Measurements from ENCODE around the gene MNS1. TPM values are rescaled to one million over a fixed set of nuclear protein-coding genes. Genes with fewer than 3 reads are reported as not detected.
A peak's percentile ranks its signal among the peaks of the same experiment; 100 is the strongest.
"Not testable (repeated sequence)": the region's sequence is repeated elsewhere in the genome, so short reads cannot be mapped to it uniquely, and the experiment has no call there.

Gene MNS1
- 0.77 TPM for total RNA-seq
- long read RNA-seq: 0 reads

GRCh38 chr15:56464893-56465520 lies at the start of gene MNS1:
MNS1 (minus strand) TSS chr15:56465137; CDS start chr15:56464972, 165 bp downstream.
- peak; percentile 93 for DNase-seq (ENCODE audit: low spot score)

GRCh38 chr15:56496635-56497034 lies 31.7 kb upstream of the MNS1 start:
- no peak for DNase-seq (ENCODE audit: low spot score)

- no peak for DNase-seq (ENCODE audit: low spot score)
These were observed 30.6 kb upstream of the MNS1 start for GRCh38 chr15:56495533-56495932.

- no peak for DNase-seq (ENCODE audit: low spot score)
These were observed 30.1 kb upstream of the MNS1 start for GRCh38 chr15:56495053-56495452.

- DNase-seq (ENCODE audit: low spot score): no peak
These were observed 28.0 kb upstream of the MNS1 start for GRCh38 chr15:56492791-56493555.

- DNase-seq (ENCODE audit: low spot score): no peak
These were observed 27.3 kb upstream of the MNS1 start for GRCh38 chr15:56492236-56492635.

GRCh38 chr15:56491110-56491722 lies 26.3 kb upstream of the MNS1 start:
- DNase-seq (ENCODE audit: low spot score): no peak

GRCh38 chr15:56490461-56490860 lies 25.5 kb upstream of the MNS1 start:
- DNase-seq (ENCODE audit: low spot score): no peak

GRCh38 chr15:56486206-56486605 lies 21.3 kb upstream of the MNS1 start:
- DNase-seq (ENCODE audit: low spot score): not testable (repeated sequence)

- not testable (repeated sequence) for DNase-seq (ENCODE audit: low spot score)
These were observed 20.5 kb upstream of the MNS1 start for GRCh38 chr15:56485426-56485825.

- DNase-seq (ENCODE audit: low spot score): no peak
These were observed 19.4 kb upstream of the MNS1 start for GRCh38 chr15:56484287-56484686.

- no peak for DNase-seq (ENCODE audit: low spot score)
These were observed 10.4 kb upstream of the MNS1 start for GRCh38 chr15:56475351-56475750.

- no peak for DNase-seq (ENCODE audit: low spot score)
These were observed 8.1 kb upstream of the MNS1 start for GRCh38 chr15:56473017-56473416.

- DNase-seq (ENCODE audit: low spot score): no peak
These were observed 7.3 kb upstream of the MNS1 start for GRCh38 chr15:56472278-56472677.

- no peak for DNase-seq (ENCODE audit: low spot score)
These were observed 6.6 kb upstream of the MNS1 start for GRCh38 chr15:56471440-56472069.

GRCh38 chr15:56469483-56469882 lies 4.5 kb upstream of the MNS1 start:
- no peak for DNase-seq (ENCODE audit: low spot score)

GRCh38 chr15:56468401-56468800 lies 3.5 kb upstream of the MNS1 start:
- no peak for DNase-seq (ENCODE audit: low spot score)

GRCh38 chr15:56467616-56468015 lies 2.7 kb upstream of the MNS1 start:
- DNase-seq (ENCODE audit: low spot score): no peak

- DNase-seq (ENCODE audit: low spot score): no peak
These were observed 4.0 kb downstream of the MNS1 start for GRCh38 chr15:56460947-56461346.

GRCh38 chr15:56460071-56460470 lies 4.9 kb downstream of the MNS1 start:
- DNase-seq (ENCODE audit: low spot score): no peak

- DNase-seq (ENCODE audit: low spot score): no peak
These were observed 5.8 kb downstream of the MNS1 start for GRCh38 chr15:56459096-56459495.

- no peak for DNase-seq (ENCODE audit: low spot score)
These were observed 8.7 kb downstream of the MNS1 start for GRCh38 chr15:56456229-56456628.

Data from mesenteric fat pad (tissue), 1 donor.